ENCODE results near the gene GORASP2.

Gene GORASP2

DNA sequence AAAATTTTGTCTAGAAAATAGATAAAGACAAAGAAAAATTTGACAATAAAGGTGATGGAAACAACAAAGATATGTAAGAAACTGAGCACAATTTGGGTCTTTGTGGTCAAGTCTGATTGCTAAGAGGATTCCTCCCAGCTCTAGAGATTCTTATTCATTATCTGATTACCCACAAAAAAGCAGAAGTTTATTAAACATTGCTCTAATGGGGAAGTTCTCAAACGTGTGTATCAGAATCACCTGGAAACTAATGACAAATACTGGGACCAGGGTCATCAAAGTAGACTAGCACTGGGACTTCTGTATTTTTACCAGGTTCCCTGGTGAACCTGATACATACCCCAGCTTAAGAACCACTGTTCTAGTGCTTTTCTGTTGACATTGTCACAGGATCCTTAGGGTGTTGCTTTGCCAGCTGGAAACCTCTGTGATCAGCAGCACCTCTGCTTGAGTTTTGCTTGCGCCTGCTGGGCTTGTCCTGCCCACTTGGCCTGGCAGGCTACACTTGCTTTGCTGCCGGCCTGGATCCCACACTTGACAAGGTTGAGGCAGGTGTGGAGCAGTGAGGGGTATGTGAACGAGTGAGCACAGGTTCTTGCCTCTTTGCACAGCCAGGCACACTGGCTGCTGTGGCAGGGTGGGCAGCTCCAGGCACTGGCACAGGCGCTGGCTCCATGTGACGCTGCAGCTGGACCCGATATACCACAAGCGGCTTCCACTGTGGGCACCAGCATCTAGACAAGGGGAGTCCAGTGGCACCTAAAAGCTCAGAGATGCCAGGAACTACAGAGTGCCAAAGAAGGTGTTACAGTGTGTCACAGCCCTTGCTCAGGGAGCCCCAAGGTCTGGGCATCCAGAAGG is 6.2 kb upstream of the GORASP2 start:
- DNase-seq (ENCODE audit: low read depth), result no peak

DNA sequence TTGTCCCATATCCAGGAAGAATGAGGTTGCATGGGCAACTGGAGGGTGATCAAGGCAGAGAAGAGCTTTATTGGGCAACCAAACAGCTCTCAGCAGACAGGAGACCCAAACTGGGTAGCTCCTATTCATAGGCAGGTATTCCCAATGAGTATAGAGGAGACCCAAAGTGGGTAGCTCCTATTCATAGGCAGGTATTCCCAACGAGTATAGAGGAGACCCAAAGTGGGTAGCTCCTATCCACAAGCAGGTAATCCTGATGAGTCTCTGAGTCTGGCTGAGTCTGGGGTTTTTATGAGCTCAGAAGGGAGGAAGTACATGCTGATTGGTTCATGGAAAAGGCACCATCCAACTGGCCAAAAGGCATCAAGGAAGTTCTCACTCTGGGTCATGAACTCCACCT is 5.3 kb upstream of the GORASP2 start:
- TF ChIP-seq CTCF (IDR thresholded peaks at IDR 0.05; ENCODE audit: control insufficient read depth, insufficient read depth, low read depth, low read length, missing control alignments), result no peak
- no peak overlapping the region for H3K4me3 ChIP-seq (ENCODE audit: control insufficient read depth, low read depth, low read length)
- DNase-seq (ENCODE audit: low read depth), result no peak

More for the DNA sequence above, 6.2 kb upstream of the GORASP2 start:
- no peak for TF ChIP-seq CTCF (IDR thresholded peaks at IDR 0.05; ENCODE audit: control insufficient read depth, insufficient read depth, low read depth, low read length, missing control alignments)
- H3K4me3 ChIP-seq (ENCODE audit: control insufficient read depth, low read depth, low read length), result no peak overlapping the region

DNA sequence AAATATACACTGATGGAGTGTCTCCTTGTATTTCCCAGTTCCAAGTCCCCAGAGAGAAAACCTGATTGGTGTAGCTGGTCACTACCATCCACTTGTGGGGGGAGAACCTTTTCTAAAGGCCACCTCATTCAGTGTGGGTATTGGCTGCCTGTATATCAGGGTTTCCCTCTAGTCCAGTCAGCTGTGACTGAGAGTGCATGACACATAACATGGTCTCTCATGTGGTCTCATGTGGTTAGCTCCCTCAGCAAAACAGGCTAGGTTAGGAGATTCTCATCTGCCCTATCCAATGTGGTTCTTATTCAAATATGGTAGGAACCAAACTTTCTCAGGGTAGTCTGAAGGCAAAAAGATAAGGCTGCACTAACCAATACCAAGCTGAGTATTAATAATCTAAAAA is 4.1 kb upstream of the GORASP2 start:
- no peak overlapping the region for H3K4me3 ChIP-seq (ENCODE audit: control insufficient read depth, low read depth, low read length)
- DNase-seq (ENCODE audit: low read depth), result no peak
- TF ChIP-seq CTCF (IDR thresholded peaks at IDR 0.05; ENCODE audit: control insufficient read depth, insufficient read depth, low read depth, low read length, missing control alignments), result no peak

GRCh38 chr2:170925923-170926322 is 3.1 kb upstream of the GORASP2 start:
- no peak for DNase-seq (ENCODE audit: low read depth)
- H3K4me3 ChIP-seq (ENCODE audit: control insufficient read depth, low read depth, low read length), result no peak overlapping the region
- no peak for TF ChIP-seq CTCF (IDR thresholded peaks at IDR 0.05; ENCODE audit: control insufficient read depth, insufficient read depth, low read depth, low read length, missing control alignments)

- DNase-seq (ENCODE audit: low read depth), result no peak
- TF ChIP-seq CTCF (IDR thresholded peaks at IDR 0.05; ENCODE audit: control insufficient read depth, insufficient read depth, low read depth, low read length, missing control alignments), result no peak
- no peak overlapping the region for H3K4me3 ChIP-seq (ENCODE audit: control insufficient read depth, low read depth, low read length)
Measured at GRCh38 chr2:170926743-170927297, 2.2 kb upstream of the GORASP2 start.

- no peak for DNase-seq (ENCODE audit: low read depth)
- H3K4me3 ChIP-seq (ENCODE audit: control insufficient read depth, low read depth, low read length), result peak overlapping the region; percentile 41
Measured at GRCh38 chr2:170928036-170928823, 823 bp upstream of the GORASP2 start.

More at GRCh38 chr2:170928036-170928823, 823 bp upstream of the GORASP2 start:
- no peak for TF ChIP-seq CTCF (IDR thresholded peaks at IDR 0.05; ENCODE audit: control insufficient read depth, insufficient read depth, low read depth, low read length, missing control alignments)
